Osteoblast (primary cell): ENCODE results near the gene NOCT. TPM values are rescaled to one million over a fixed set of nuclear protein-coding genes. Genes with fewer than 3 reads are reported as not detected.
A peak's percentile ranks its signal among the peaks of the same experiment; 100 is the strongest.

ENCODE experiments used
- DNase-seq: peaks from one replicate; pipeline ENCODE4 v3.0.0; 2011; ENCODE audit warnings: low spot score, mixed read lengths; ENCODE audit not compliant: insufficient read length; ENCODE audit errors: missing footprints
- H2AFZ ChIP-seq: 2 replicates; pipeline ENCODE4 v1.6.0; 2011; ENCODE audit warnings: mild to moderate bottlenecking, low read length
- H3K27ac ChIP-seq: 2 replicates; pipeline ENCODE4 v1.5.1; 2011; ENCODE audit warnings: mild to moderate bottlenecking, low read depth, low read length, moderate library complexity
- H3K27me3 ChIP-seq: 2 replicates; pipeline ENCODE4 v1.6.0; 2012; ENCODE audit warnings: mild to moderate bottlenecking, control low read depth, inconsistent platforms, low read length, moderate library complexity; ENCODE audit not compliant: insufficient read depth
- H3K36me3 ChIP-seq: 2 replicates; pipeline ENCODE4 v1.5.1; 2011; ENCODE audit warnings: mild to moderate bottlenecking, low read length, control low read depth, moderate library complexity; ENCODE audit not compliant: insufficient read depth
- H3K4me1 ChIP-seq: 2 replicates; pipeline ENCODE4 v1.5.1; 2011; ENCODE audit warnings: mild to moderate bottlenecking, low read length, control low read depth, moderate library complexity; ENCODE audit not compliant: insufficient read depth
- H3K4me2 ChIP-seq: 2 replicates; pipeline ENCODE4 v1.6.0; 2011; ENCODE audit warnings: mild to moderate bottlenecking, low read length; ENCODE audit not compliant: insufficient read depth
- H3K4me3 ChIP-seq: fragments of 200-600 bp; sonication (generic); 3 replicates; pipeline ENCODE4 v1.5.1; 2012; ENCODE audit warnings: mild to moderate bottlenecking, low read length, inconsistent platforms; ENCODE audit not compliant: insufficient read depth
- H3K79me2 ChIP-seq: 2 replicates; pipeline ENCODE4 v1.6.0; 2012; ENCODE audit warnings: mild to moderate bottlenecking, low read length, control low read depth, inconsistent platforms; ENCODE audit not compliant: insufficient read depth
- H3K9me3 ChIP-seq: 2 replicates; pipeline ENCODE4 v1.5.1; 2011; ENCODE audit warnings: low read depth, low read length, control low read depth
- H4K20me1 ChIP-seq: 2 replicates; pipeline ENCODE4 v1.6.0; 2012; ENCODE audit warnings: mild to moderate bottlenecking, low read length, control low read depth; ENCODE audit not compliant: insufficient read depth
- CTCF ChIP-seq: IDR thresholded peaks from 2 replicates; pipeline ENCODE4 v1.5.1; 2011; ENCODE audit warnings: mild to moderate bottlenecking, low read depth, low read length, moderate library complexity; ENCODE audit errors: extremely low read depth
- total RNA-seq: library from RNA; depleted of rRNA; stranded (reverse); fragments of >200 nt; gene quantifications from 2 replicates; pipeline ENCODE4 v1.2.3, GENCODE V29; 2012

NOCT gene
- total RNA-seq, 1 donor: 18.1 TPM

GRCh38 chr4:139044291-139044690 is 28.7 kb downstream of the NOCT start:
- Histone ChIP-seq H3K9me3 (no peaks in the 10 kb centered on the region), H3K79me2 (peaks cover 71% of the 10 kb centered on the region), H4K20me1 (peaks cover 29% of the 10 kb centered on the region), H3K4me2 (no peak overlapping the region), H3K27ac (no peak overlapping the region), H2AFZ (no peak overlapping the region), H3K36me3 (peaks cover 47% of the 10 kb centered on the region), H3K4me3 (no peak overlapping the region), H3K4me1 (no peaks in the 10 kb centered on the region), H3K27me3 (no peaks in the 10 kb centered on the region)
- no peak for TF ChIP-seq CTCF
- DNase-seq: peak; percentile 15

- Histone ChIP-seq H3K27me3 (no peaks in the 10 kb centered on the region), H3K4me1 (peaks cover 7% of the 10 kb centered on the region), H3K4me2 (no peak overlapping the region), H3K4me3 (no peak overlapping the region), H3K79me2 (peaks cover 57% of the 10 kb centered on the region), H3K36me3 (peaks cover 44% of the 10 kb centered on the region), H3K27ac (no peak overlapping the region), H2AFZ (no peak overlapping the region), H3K9me3 (no peaks in the 10 kb centered on the region), H4K20me1 (peaks cover 22% of the 10 kb centered on the region)
- no peak for TF ChIP-seq CTCF
- no peak for DNase-seq
These were observed 32.4 kb downstream of the NOCT start for GRCh38 chr4:139048026-139048425.

GRCh38 chr4:139050446-139050845 is 34.9 kb downstream of the NOCT start:
- H3K79me2 ChIP-seq: peaks cover 49% of the 10 kb centered on the region
- peaks cover 28% of the 10 kb centered on the region for H3K36me3 ChIP-seq
- H3K4me2 ChIP-seq: peak overlapping the region; percentile 29
- DNase-seq: no peak
- H3K27me3 ChIP-seq: no peaks in the 10 kb centered on the region
- TF ChIP-seq CTCF: no peak
- H3K9me3 ChIP-seq: no peaks in the 10 kb centered on the region
- peak overlapping the region; percentile 69 for H3K27ac ChIP-seq
- peaks cover 14% of the 10 kb centered on the region for H3K4me1 ChIP-seq
- H3K4me3 ChIP-seq: no peak overlapping the region
- H2AFZ ChIP-seq: no peak overlapping the region
- peaks cover 22% of the 10 kb centered on the region for H4K20me1 ChIP-seq

GRCh38 chr4:139053909-139054308 is 38.3 kb downstream of the NOCT start:
- Histone ChIP-seq H3K27ac (no peak overlapping the region), H3K9me3 (no peaks in the 10 kb centered on the region), H4K20me1 (peaks cover 20% of the 10 kb centered on the region), H3K36me3 (peaks cover 3% of the 10 kb centered on the region), H3K4me2 (no peak overlapping the region), H3K79me2 (peaks cover 34% of the 10 kb centered on the region), H3K4me1 (peaks cover 14% of the 10 kb centered on the region), H3K4me3 (no peak overlapping the region), H2AFZ (no peak overlapping the region), H3K27me3 (no peaks in the 10 kb centered on the region)
- TF ChIP-seq CTCF: no peak
- DNase-seq: no peak
